Hair follicular keratinocyte (primary cell): Measurements from ENCODE around the gene ZNF485. TPM values are rescaled to one million over a fixed set of nuclear protein-coding genes. Genes with fewer than 3 reads are reported as not detected.

Source experiments
- total RNA-seq: library from RNA; depleted of rRNA; stranded (reverse); fragments of >200 nt; gene quantifications from 2 replicates; pipeline ENCODE4 v1.2.3, GENCODE V29; 2015

ZNF485 gene
- 2.4 and 4.7 TPM in 2 replicates for total RNA-seq

GRCh38 chr10:43606323-43607198, at the start of gene ZNF485:
Gene ZNF485, plus strand, starts transcription at chr10:43606438. Its CDS starts 613 bp downstream, at chr10:43607051.

GRCh38 chr10:43574001-43574892, 32.0 kb upstream of the ZNF485 start, which contains the start of gene ZNF239:
Gene ZNF239, minus strand, starts transcription at chr10:43574616. Its CDS starts 16,537 bp downstream, at chr10:43558079.

GRCh38 chr10:43648398-43649184, 42.4 kb downstream of the ZNF485 start, which contains the start of gene ZNF32:
Gene ZNF32, minus strand, starts transcription at chr10:43648881. Its CDS starts 2,748 bp downstream, at chr10:43646133.

Other genes starting within 250 kb of the ZNF485 start
- gene FXYD4, start 234.8 kb upstream of the ZNF485 start, total RNA-seq = not detected in 2 replicates
- 217 and 296 TPM in 2 replicates for gene HNRNPF, start 197.3 kb upstream of the ZNF485 start, total RNA-seq
- gene ZNF487, start 169.3 kb upstream of the ZNF485 start, total RNA-seq = 2.5 and 3.3 TPM in 2 replicates
- gene ZNF239, start 31.8 kb upstream of the ZNF485 start, total RNA-seq = 0.72 and 1.3 TPM in 2 replicates
- gene ZNF32, start 42.4 kb downstream of the ZNF485 start, total RNA-seq = 21.0 and 22.5 TPM in 2 replicates